HG03139 (cell line): ENCODE data around the gene PVR.
"Not testable (repeated sequence)": the region's sequence is repeated elsewhere in the genome, so short reads cannot be mapped to it uniquely, and the experiment has no call there.

Experiments used
- ATAC-seq: cut with Tn5 transposase; IDR thresholded peaks from one replicate; pipeline ENCODE4 v1.9.1; 2021; ENCODE audit not compliant: unreplicated experiment

The PVR gene

DNA sequence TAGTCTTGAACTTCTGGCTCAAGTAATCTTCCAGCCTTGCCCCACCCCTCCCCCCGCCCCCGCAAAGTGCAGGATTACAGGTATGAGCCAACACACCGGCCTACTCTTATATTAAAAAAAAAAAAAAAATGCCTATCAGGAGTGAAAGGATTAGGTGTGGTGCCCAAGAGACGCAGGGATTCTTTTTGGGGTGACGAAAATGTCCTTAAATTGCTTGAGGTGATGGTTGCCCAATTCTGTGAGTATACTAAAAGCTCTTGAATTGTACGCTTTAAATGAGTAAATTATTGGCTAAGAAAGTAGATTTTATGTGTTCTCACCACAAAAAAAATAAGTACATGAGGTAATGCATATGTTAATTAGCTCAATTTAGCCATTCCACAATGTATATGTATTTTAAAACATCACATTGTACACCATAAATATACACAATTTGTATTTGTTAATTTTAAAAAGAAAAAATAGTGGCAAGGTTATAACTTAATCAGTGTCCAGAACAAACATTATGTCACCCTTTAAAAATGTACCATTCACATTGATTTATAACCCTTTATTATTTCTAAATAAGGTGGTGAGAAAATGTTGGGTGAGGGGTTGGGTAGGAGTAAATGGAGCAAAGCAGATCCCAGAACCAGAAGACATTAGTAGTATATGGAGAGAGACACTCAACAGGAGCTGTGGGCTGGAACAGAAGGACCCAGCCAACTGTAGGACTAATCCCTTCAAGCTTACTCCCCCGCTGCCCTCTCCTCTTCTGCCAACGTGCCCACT lies 26.4 kb upstream of the PVR start:
- ATAC-seq, result no peak

DNA sequence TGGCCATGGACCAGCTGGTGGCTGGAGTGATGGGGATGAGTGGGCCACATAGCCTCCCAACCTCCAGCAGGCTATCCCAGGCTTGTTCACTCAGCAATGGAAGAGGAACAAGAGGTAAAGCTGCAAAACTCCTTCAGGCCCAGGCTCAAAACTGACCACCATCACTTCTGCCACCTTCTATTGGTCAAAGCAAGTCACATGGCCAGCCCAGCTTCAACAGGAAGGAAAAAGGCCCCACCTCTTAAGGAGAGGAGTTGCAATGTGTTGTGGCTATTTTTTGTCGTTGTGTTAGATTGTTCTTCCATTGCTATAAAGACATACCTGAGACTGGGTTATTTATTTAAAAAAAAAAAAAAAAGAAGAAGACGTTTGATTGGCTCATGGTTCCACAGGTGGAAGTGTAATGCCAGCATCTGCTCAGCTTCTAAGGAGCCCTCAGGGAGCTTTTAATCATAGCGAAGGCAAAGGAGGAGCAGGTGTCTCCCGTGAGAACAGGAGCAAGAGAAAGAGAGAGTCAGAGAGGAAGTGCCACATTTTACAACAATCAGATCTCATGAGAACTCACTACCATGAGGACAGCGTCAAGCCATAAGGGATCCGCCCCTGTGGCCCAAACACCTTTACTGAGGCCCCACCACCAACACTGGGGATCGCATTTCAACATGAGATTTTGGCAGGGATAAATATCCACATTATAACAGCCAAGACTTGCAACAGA lies 24.9 kb upstream of the PVR start:
- no peak for ATAC-seq

DNA sequence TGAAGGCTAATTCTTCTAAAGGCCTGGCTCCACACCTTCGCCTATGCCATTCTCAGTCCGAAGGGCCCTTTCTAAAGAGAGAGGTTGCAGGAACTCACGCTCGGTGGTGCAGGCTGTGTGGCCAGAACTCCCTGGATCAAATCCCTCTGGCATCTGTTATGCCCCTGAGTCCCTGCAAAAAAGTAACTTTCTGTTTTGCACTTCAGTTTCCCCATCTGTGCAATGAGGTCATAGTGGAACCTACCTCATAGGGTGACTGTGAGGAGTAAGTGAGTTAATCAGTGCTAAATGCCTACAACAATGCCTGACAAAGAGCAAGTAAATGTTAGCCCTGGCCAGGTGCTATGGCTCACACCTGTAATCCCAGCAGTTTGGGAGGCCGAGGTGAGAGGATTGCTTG lies 23.0 kb upstream of the PVR start:
- no peak for ATAC-seq

DNA sequence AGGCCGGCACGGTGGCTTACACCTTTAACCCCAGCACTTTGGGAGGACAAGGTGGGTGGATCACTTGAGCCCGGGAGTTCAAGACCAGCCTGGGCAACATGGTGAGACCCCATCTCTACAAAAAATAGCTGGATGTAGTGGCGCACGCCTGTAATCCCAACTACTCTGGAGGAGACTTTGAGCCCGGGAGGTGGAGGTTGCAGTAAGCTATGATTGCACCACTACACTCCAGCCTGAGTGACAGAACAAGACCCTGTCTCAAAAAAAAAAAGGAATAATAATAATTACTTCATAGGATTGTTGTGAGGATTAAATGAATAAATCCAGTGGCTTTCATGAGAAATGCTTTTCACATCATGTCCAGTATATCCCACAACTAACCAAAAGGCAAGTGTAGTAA lies 22.3 kb upstream of the PVR start:
- ATAC-seq, result no peak

DNA sequence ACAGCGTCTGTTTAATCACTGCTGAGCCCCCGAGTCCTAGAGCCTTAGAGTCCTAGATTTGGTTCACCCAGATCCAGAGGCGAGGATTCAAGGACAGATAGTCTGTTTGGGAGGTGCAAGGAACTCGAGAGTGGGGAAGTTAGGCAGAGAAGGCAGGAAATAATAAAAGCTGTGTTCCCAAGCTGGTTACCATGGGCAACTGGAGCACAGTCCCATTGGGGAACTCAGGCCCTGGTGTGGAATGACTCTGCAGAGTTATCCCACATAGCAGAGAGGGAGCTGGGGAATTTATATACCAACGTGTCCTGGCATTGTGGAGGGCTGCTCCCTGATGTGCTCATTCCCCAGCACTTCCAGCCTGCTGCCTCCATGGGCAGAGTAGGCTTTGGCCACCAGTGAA lies 20.6 kb upstream of the PVR start:
- no peak for ATAC-seq

DNA sequence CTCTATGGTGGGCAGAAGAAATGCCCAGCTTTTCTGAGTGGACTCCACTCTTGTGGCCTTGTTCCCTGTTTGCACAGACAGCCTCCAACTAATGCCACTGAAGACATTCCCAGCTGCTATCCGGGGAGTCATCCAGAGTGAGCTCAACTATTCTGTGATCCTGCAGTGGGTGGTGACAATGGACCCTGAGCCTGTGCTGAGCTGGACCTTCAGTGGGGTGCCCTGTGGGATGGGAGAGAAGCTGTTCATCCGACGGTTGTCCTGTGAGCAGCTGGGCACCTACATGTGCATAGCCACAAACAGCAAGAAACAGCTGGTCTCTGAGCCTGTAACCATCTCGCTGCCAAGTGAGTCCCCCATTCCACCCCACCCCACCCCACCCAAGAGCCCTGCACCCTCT lies 20.1 kb upstream of the PVR start:
- no peak for ATAC-seq

DNA sequence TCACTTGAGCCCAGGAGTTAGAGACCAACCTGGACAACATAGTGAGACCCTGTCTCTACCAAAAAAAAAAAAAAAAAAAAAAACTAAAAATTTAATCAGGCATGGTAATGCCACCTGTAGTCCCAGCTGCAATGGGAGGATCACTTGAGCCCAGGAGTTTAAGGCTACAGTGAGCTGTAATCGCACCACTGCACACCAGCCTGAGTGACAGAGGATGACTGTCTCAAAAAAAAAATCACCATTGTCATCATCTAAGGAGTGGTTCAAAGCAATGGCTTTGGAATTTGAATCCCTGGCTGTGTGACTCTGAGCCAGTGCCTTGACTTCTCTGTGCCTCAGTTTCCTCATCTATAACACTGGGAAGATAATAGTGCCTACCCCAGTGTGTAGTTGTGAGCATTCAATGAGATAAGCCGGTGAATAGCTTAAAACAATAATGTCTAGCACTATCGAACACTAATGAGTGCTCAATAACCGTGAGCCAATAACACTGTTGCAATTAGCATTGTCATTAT lies 18.8 kb upstream of the PVR start:
- ATAC-seq, result no peak

DNA sequence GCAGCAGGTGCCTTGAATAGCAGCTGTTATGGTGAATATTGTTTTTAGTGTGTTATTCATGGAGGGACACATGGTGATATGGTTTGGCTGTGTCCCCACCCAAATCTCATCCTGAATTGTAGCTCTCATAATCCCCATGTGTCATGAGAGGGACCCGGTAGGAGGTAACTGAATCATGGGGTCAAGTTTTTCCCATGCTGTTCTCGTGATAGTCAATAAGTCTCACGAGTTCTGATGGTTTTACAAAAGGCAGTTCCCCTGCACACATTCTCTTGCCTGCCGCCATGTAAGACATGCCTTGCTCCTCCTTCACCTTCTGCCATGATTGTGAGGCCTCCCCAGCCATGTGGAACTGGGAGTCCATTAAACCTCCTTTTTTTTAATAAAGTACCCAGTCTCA lies 18.1 kb upstream of the PVR start:
- ATAC-seq, result not testable (repeated sequence)

DNA sequence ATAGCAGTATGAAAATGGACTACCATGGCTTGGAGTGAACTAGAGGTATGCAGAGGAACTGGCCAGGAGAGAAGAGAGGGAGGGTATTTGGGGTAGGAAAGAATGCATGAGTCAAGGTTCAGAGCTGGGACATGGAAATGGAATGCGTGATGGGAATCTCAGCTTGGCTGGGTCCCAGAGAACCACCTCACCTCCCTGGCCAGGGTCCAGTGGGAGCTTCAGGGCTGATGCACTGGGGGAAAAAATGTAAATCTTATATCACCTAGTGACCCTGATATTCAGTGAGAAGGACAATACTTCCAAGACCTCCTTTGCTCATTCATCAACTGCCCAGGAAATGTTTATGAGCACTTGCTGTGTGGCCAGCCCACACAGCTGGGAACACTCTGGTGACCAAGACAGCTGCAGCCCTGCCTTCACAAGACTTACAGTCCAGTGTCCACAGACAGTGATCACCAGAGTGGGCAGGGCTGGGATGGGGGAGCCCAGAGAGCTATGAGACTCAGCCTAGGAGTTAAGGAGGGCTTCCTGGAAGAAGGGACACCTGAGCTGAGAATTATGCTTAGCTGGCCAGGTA lies 17.6 kb upstream of the PVR start:
- no peak for ATAC-seq

DNA sequence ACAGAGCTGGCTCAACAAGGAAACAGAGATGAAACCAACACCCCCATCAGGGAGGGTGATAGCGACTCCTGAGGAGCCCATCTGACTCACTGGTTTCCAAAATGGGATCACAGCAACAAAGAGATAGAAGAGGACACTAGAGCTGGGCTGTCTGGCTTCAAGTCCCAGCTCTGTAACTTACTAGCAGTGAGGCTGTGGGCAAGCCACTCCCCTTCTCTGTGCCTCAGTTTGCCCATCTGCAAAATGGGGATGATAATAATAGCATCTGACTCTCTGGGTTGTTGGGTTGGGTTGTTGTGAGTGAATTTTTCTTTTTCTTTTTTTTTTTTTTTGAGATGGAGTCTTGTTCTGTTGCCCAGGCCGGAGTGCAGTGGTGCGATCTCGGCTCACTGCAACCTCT lies 16.1 kb upstream of the PVR start:
- ATAC-seq, result no peak

DNA sequence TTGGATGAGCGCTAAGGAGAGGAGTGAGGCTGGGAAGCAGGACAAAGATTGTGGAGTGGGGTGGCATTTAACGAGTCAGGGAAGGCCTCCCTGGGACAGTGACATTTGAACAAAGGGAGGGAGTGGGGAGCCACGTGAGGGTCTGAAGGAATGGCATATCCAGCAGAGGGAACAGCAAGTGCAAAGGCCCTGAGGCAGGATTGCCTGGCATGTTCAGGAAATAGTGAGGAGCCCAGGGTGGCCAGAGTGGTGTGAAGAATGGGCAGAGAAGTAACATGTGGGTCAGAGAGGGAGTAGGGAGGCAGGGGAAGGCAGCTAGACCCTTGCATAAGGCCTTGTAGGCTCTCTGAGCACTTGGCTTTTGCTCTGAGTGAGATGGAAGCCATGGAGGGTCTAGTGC lies 14.9 kb upstream of the PVR start:
- ATAC-seq, result no peak

DNA sequence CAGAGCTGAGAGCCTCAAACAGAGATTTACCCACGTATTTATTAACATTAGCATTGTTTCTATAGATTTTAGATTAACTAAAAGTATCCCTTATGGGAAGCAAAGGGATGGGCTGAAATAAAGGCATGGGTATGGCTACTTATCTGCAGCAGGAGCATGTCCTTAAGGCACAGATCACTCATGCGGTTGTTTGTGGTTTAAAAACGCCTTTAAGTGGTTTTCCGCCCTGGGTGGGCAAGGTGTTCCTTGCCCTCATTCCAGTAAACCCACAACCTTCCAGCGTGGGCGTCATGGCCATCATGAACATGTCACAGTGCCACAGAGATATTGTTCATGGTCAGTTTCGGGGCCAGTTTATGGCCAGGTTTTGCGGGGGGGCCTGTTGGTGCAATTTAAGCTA lies 12.1 kb upstream of the PVR start:
- ATAC-seq, result not testable (repeated sequence)

DNA sequence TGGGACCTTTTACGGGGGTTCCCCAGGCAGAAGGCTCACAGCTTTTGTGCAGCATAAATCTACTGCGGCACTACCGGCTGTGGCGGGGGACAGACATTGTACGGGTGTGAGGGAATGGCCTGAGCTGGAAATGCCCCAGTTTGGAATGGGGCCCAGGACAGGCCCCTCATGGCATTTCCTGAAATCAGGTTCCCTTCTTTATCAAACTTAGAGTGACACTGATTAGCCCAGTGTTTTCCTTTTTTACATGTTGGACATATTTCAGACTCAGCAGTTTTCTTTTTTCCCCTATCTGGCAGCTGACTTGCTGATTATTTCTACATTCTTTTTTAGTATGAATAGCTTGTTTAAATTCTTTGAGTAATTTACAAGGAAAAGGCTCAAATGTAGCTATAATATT lies 9.7 kb upstream of the PVR start:
- not testable (repeated sequence) for ATAC-seq

DNA sequence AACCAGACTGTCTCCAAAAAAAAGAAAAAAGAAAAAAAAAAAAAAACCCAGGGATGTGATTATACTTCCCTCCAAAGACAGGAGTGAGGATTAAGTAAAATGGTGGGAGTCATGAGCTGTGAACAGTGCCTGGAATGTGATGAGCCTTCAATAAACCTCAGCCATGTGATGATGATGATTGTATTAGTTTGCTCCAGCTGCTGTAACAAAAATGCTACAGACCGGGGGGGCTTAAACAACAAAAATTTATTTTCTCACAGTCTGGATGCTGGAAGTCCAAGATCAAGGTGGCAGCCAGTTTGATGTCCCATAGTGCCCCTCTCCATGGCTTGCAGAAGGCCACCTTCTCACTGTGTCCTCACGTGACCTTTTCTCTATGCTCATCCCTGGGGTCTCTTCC lies 8.9 kb upstream of the PVR start:
- no peak for ATAC-seq

DNA sequence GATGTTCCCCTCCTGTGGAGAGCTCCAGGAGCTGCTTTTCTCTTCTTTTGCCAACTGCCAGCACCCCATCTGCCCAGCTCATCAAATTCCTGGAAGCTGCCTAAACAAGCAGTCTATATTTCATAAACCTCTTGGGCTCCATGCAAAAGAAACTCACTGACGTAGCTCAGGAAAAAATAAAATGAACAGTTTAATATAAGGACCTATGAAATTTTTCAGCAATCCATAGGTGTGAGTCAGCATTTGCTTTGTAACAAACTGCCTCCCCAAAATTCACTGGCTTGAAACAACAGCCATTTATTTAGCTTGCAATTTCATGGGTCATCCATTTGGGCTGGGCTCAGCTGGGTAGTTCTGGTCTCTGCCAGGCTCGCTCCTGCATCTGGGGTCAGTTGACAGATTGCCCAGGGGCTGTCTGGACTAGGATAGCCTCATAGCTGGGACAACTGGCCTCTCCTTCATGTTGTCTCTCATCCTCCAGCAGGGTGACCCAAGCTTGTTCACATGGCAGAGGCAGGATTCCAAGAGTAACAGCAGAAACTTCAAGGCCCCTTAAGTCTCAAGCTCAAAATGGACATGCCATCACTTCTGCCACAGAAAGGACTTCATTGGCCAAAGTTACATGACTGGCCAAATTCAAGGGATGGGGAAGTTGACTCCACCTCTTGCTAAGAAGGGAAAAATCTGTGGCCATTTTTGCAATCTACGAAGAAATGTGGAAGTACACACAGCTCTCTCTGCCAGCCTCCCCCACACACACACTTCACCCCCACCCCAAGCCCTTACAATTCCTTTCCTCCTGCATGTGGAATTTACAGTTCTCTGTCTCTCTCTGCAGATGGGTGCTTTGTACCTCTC lies 7.9 kb upstream of the PVR start:
- ATAC-seq, result no peak

DNA sequence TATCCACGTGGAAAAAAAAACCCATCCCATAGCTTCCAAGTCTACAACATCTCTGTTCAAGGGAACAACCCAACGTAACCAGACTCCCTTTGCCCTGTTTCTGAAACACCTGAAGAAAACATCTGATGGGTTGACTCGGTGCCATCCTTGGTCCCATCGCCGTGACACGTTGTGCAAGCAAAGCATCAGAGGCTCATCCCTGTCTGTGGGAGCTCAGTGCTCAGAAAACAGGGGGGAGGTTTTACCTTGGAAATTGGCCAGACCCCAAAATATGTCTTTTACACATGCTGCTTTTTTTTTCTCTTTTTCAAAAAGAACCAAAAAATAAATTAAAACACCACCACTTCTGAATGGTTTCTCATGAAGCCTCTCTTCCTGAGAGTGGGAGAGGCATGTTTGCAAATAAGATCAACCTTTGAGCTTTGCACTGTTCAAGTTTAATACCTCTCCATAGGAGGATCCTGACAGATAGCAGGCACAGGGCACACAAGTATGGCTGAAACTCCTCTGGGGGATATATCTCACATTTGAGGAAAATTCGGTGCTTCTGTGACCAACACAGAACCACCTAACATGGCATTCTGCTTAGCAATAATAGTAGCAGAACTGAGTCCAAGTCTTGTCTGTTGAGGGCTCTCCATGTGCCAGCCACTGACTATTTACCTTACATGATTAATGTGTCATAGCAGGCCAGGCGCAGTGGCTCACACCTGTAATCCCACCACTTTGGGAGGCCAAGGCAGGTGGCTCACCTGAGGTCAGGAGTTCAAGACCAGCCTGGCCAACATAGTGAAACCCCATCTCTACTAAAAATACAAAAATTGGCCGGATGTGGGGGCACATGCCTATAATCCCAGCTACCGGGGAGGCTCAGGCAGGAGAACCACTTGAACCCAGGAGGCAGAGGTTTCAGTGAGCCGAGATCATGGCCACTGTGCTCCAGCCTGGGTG lies 7.0 kb upstream of the PVR start:
- no peak for ATAC-seq

DNA sequence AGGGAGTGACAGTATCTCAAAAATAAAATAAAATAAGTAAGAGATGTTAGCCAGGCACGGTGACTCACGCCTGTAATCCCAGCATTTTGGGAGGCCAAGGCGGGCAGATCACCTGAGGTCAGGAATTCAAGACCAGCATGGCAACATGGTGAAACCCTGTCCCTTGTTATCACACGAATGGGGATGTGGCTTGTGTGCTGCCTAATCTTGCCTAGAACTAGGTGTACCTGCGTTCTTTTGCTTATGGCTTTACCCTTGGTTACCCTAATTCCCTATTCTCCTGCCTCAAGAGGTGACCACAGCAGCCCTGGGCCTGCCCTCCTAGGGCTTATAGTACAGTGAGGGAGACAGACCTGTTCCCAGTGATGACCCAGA lies 6.3 kb upstream of the PVR start:
- ATAC-seq, result no peak

DNA sequence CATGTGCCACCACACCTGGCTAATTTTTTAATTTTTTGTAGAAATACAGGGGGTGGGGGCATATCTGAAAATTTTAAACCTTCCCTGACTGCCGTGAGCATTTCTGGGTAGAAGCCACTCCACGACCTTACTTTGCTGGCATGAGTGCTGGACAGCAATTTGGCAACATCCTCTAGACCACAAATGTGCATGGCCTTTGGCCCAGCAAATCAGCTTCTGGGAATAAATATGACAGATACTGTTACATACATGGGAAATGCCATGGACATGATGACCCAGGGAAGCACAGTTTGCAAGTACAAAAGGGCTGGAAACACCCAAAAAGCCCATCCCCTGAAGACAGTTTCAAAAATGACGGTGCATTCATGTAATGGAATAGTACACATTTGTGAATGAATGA lies 3.2 kb upstream of the PVR start:
- ATAC-seq, result no peak

DNA sequence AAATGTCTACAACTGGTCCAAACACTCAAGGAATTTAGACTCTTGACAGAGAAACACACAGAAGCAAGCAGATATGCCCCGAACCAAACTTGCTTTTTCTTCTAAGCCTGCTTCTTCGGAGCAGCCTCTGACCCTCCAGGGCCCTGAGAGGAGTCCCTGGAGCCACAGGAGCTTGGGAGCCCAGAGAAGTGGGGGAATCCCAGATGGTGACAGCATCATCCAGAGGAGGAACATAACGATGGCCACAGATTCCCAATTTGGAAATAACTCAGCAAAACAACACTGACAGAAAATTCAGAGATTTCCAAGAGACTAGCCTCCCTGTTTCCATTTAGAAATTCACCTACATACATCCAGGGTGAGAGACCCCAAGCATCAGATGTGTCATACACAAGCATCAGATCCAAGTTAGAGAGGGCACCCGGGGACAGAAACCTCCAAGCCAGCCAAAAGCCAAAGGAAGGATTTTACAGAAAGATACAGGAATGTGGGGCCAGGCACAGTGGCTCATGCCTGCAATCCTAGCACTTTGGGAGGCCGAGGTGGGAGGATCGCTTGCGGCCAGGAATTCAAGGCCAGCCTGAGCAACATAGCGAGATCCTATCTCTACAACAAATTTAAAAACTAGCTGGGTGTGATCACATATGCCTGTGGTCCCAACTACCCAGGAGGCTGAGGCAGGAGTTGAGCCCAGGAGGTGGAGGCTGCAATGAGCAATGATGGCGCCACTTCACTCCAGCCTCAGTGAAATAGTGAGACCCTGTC lies 2.0 kb upstream of the PVR start:
- no peak for ATAC-seq
